Sigmoid colon (tissue), 4 donors: ENCODE measurements around the gene TXLNG.
"Not testable (repeated sequence)": the region's sequence is repeated elsewhere in the genome, so short reads cannot be mapped to it uniquely, and the experiment has no call there.

Experiments
- EP300 ChIP-seq, 4 donors: sonication (generic); formaldehyde crosslinking; IDR thresholded peaks; one replicate each; pipeline ENCODE4 v1.6.1; 2017; ENCODE audit warnings: antibody characterized with exemption in 4 of 4
- POLR2A ChIP-seq, 2 donors: fragments of 450-650 bp; IDR thresholded peaks; one replicate each; pipeline ENCODE4 v1.6.1; 2016; ENCODE audit warnings: antibody characterized with exemption in 2 of 2, mild to moderate bottlenecking in 2 of 2, moderate library complexity in 2 of 2
- TF ChIP-seq, protein P1 (sequence below), 4 experiments: fragments of 450-650 bp in 3 of 4; fragments of 200-600 bp in 1 of 4; IDR thresholded peaks; one replicate each; pipeline ENCODE4 v1.5.1; 2016 to 2019; ENCODE audit warnings: antibody characterized with exemption in 4 of 4, mild to moderate bottlenecking in 3 of 4, moderate library complexity in 2 of 4

DNA sequence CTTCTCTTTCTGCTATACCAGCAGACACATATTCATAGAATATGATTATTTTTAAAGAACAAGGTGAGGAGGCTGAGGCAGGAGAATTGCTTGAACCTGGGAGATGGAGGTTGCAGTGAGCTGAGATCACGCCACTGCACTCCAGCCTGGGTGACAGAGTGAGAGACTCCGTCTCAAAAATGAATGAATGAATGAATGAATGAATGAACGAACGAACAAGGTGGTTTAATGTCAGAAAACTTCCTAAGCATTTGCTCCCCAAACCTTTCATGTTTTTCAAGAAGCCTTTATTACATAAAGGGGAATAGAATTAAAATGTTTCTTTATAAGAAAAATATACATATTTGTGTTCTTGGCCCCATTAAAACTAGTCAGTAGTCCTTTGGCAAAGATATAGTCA is 24.8 kb upstream of the TXLNG start:
- TF ChIP-seq, protein P1, sequence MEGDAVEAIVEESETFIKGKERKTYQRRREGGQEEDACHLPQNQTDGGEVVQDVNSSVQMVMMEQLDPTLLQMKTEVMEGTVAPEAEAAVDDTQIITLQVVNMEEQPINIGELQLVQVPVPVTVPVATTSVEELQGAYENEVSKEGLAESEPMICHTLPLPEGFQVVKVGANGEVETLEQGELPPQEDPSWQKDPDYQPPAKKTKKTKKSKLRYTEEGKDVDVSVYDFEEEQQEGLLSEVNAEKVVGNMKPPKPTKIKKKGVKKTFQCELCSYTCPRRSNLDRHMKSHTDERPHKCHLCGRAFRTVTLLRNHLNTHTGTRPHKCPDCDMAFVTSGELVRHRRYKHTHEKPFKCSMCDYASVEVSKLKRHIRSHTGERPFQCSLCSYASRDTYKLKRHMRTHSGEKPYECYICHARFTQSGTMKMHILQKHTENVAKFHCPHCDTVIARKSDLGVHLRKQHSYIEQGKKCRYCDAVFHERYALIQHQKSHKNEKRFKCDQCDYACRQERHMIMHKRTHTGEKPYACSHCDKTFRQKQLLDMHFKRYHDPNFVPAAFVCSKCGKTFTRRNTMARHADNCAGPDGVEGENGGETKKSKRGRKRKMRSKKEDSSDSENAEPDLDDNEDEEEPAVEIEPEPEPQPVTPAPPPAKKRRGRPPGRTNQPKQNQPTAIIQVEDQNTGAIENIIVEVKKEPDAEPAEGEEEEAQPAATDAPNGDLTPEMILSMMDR (IDR thresholded peaks at IDR 0.05), result not testable (repeated sequence)
- TF ChIP-seq POLR2A, EP300 (IDR thresholded peaks at IDR 0.05): not testable (repeated sequence)
